ENCODE results near the gene KLK3. TPM values are rescaled to one million over a fixed set of nuclear protein-coding genes. Genes with fewer than 3 reads are reported as not detected.

KLK3 gene
- total RNA-seq, 1 experiment from 2014 or later: not detected

- H3K9ac ChIP-seq (ENCODE audit: low read length): no peak overlapping the region
- no peak overlapping the region for H2AFZ ChIP-seq (ENCODE audit: low read depth, low read length, poor library complexity, severe bottlenecking)
- ATAC-seq (no peak), DNase-seq (ENCODE audit: low read depth, low spot score) (no peak)
- H3K9me3 ChIP-seq (ENCODE audit: control insufficient read depth in 1 of 2, insufficient read depth in 1 of 2, low read depth in 1 of 2, low read length in 2 of 2): no peaks in the 10 kb centered on the region
- H4K20me1 ChIP-seq (ENCODE audit: insufficient read depth): no peaks in the 10 kb centered on the region
- no peak overlapping the region for H3K4me3 ChIP-seq (replicated peaks in 1 of 2; ENCODE audit: low read depth in 1 of 2, low read length in 2 of 2)
- H3K27me3 ChIP-seq (ENCODE audit: insufficient read depth, low read length): no peaks in the 10 kb centered on the region
- no peaks in the 10 kb centered on the region for H3K9me2 ChIP-seq (ENCODE audit: insufficient read depth)
- H3K79me2 ChIP-seq (ENCODE audit: insufficient read depth, low read length): no peaks in the 10 kb centered on the region
- ChIA-PET CTCF (no interaction called here), POLR2A (no interaction called here), RAD21 (ENCODE audit: low non-redundant PET in 1 of 2, low total read pairs in 2 of 2, uncharacterized antibody in 2 of 2, unreplicated experiment in 2 of 2) (no interaction called here)
- TF ChIP-seq EZH2phosphoT487 (IDR thresholded peaks at IDR 0.05; ENCODE audit: borderline replicate concordance) (no peak), CEBPB (IDR thresholded peaks at IDR 0.05; ENCODE audit: low read depth) (no peak), CTCF (IDR thresholded peaks at IDR 0.05 in 2 of 3, conservative IDR thresholded peaks at IDR 0.05 in 1 of 3; ENCODE audit: borderline replicate concordance in 1 of 3, insufficient read depth in 1 of 3, low read depth in 2 of 3, low read length in 2 of 3) (no peak), EZH2 (IDR thresholded peaks at IDR 0.05) (no peak), EGR1 (IDR thresholded peaks at IDR 0.05; ENCODE audit: low read depth) (no peak), POLR2AphosphoS5 (IDR thresholded peaks at IDR 0.05; ENCODE audit: low read depth, low read length) (no peak), SIN3A (IDR thresholded peaks at IDR 0.05; ENCODE audit: low read depth) (no peak), YY1 (IDR thresholded peaks at IDR 0.05; ENCODE audit: extremely low read depth, insufficient replicate concordance, low read depth, low read length) (no peak), RAD21 (IDR thresholded peaks at IDR 0.05; ENCODE audit: low read depth) (no peak), ZNF274 (IDR thresholded peaks at IDR 0.05; ENCODE audit: low read depth, low read length) (no peak), REST (IDR thresholded peaks at IDR 0.05; ENCODE audit: low read depth) (no peak), POLR2A (IDR thresholded peaks at IDR 0.05; ENCODE audit: borderline replicate concordance, extremely low read depth, insufficient read depth, insufficient read length) (no peak), JUND (IDR thresholded peaks at IDR 0.05) (no peak), MAX (IDR thresholded peaks at IDR 0.05) (no peak), ZBTB33 (IDR thresholded peaks at IDR 0.05; ENCODE audit: extremely low read depth, insufficient replicate concordance, low read length) (no peak), TCF7L2 (IDR thresholded peaks at IDR 0.05; ENCODE audit: borderline replicate concordance, extremely low read depth, insufficient read depth, insufficient read length) (no peak)
- no peaks in the 10 kb centered on the region for H3K36me3 ChIP-seq (ENCODE audit: control insufficient read depth in 1 of 2, insufficient read depth in 2 of 2, low read length in 2 of 2)
- peaks cover 10 to 21% of the 10 kb centered on the region in 2 experiments for H3K4me1 ChIP-seq (ENCODE audit: control insufficient read depth in 1 of 2, insufficient read depth in 2 of 2, low read length in 2 of 2)
- H3K4me2 ChIP-seq (ENCODE audit: low read length): no peak overlapping the region
- no peak overlapping the region for H3K27ac ChIP-seq (ENCODE audit: low read depth, low read length)
- intact Hi-C loops (cut with micrococcal nuclease): no loop called here
- no TSS peak for BruUV-seq (replicated peaks)
Measured at GRCh38 chr19:50832666-50833065, 22.0 kb upstream of the KLK3 start.
